Esophagus squamous epithelium (tissue), 4 donors: Measurements from ENCODE around the gene BTN3A1.

Experiments
- POLR2A ChIP-seq, 4 donors: fragments of 450-650 bp; IDR thresholded peaks; one replicate each; pipeline ENCODE4 v1.6.1; 2017; ENCODE audit warnings: antibody characterized with exemption in 4 of 4, mild to moderate bottlenecking in 4 of 4, moderate library complexity in 3 of 4
- TF ChIP-seq, protein P1 (sequence below), 6 experiments: fragments of 450-650 bp in 4 of 6; fragments of 200-600 bp in 2 of 6; sonication (generic) in 2 of 6; IDR thresholded peaks; one replicate each; pipeline ENCODE4 v1.5.1; 2016 to 2019; ENCODE audit warnings: antibody characterized with exemption in 6 of 6, mild to moderate bottlenecking in 4 of 6, moderate library complexity in 4 of 6

DNA sequence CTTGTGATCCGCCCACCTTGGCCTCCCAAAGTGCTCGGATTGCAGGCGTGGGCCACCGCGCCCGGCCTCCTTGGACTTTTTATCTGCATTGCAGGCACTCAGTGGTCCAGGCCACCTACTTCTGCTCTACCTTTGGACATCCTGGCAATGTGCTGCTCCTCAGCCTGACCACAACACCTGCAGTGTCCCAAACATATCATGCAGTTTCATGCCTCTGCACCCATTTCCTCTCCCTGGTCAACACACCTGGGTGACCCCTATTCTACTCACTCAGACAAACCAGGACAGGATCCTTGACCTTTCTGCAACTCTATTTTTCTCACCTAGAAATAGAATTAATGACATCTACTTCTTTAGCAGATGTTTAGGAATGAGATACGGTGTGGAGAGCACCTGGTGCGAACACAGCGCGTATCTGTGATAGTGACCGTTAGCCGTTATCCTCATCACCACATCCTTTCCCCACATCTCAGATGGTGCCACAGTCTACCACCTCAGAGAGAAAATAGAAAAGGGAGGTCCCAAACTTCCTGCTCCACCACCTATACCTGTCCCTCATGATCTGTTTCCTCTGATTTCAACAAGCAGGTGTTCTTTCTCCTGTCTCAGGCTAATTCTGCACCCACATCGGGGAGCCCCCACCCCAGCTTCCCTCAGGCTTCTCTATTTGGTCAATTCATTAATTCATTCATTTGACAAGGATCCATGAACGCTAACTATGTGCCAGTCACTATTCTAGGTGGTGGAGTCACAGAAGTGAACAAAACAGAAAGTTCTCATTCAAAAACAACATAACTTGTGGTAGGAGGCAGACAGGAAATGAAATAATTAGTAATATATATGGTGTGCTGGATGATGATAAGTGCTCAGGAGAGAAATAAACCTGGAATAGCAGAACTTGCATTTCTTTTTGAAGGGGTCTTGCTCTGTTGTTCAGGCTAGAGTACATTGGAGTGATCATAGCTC lies 41.3 kb upstream of the BTN3A1 start:
- TF ChIP-seq, protein P1, sequence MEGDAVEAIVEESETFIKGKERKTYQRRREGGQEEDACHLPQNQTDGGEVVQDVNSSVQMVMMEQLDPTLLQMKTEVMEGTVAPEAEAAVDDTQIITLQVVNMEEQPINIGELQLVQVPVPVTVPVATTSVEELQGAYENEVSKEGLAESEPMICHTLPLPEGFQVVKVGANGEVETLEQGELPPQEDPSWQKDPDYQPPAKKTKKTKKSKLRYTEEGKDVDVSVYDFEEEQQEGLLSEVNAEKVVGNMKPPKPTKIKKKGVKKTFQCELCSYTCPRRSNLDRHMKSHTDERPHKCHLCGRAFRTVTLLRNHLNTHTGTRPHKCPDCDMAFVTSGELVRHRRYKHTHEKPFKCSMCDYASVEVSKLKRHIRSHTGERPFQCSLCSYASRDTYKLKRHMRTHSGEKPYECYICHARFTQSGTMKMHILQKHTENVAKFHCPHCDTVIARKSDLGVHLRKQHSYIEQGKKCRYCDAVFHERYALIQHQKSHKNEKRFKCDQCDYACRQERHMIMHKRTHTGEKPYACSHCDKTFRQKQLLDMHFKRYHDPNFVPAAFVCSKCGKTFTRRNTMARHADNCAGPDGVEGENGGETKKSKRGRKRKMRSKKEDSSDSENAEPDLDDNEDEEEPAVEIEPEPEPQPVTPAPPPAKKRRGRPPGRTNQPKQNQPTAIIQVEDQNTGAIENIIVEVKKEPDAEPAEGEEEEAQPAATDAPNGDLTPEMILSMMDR (IDR thresholded peaks at IDR 0.05) = no peak
- no peak for TF ChIP-seq POLR2A (IDR thresholded peaks at IDR 0.05)
